Fibroblast of lung (primary cell): ENCODE measurements around the gene PSD4. TPM values are rescaled to one million over a fixed set of nuclear protein-coding genes. Genes with fewer than 3 reads are reported as not detected.

ENCODE experiments used
- DNase-seq, 2 donors: peaks; one replicate each; pipeline versions ENCODE4 v3.0.0 to v3.0.0-alpha.2; 2010; ENCODE audit warnings: low read depth in 2 of 2
- H2AFZ ChIP-seq: 2 replicates; pipeline ENCODE4 v1.5.1; 2012; ENCODE audit warnings: low read length, control low read depth, inconsistent platforms
- H3K27ac ChIP-seq: 2 replicates; pipeline ENCODE4 v1.5.1; 2011; ENCODE audit warnings: low read length, control low read depth; ENCODE audit not compliant: insufficient read depth
- H3K27me3 ChIP-seq: 2 replicates; pipeline ENCODE4 v1.5.1; 2011; ENCODE audit warnings: mild to moderate bottlenecking, low read length; ENCODE audit not compliant: control insufficient read depth, insufficient read depth
- H3K36me3 ChIP-seq: 2 replicates; pipeline ENCODE4 v1.5.1; 2011; ENCODE audit warnings: low read length; ENCODE audit not compliant: control insufficient read depth, insufficient read depth
- H3K4me1 ChIP-seq: 2 replicates; pipeline ENCODE4 v1.5.1; 2011; ENCODE audit warnings: low read length; ENCODE audit not compliant: control insufficient read depth, insufficient read depth; ENCODE audit errors: extremely low read depth
- H3K4me2 ChIP-seq: 2 replicates; pipeline ENCODE4 v1.5.1; 2011; ENCODE audit warnings: low read length, control low read depth; ENCODE audit not compliant: insufficient read depth; ENCODE audit errors: extremely low read depth
- H3K4me3 ChIP-seq, 4 experiments: fragments of 200-600 bp in 1 of 4; sonication (generic) in 1 of 4; replicated peaks in 1 of 4; 2 replicates each; pipeline ENCODE4 v1.5.1; 2011 to 2016; ENCODE audit warnings: low read length in 4 of 4, low read depth in 3 of 4, mild to moderate bottlenecking in 3 of 4, control low read depth in 2 of 4, inconsistent platforms in 1 of 4, mixed read lengths in 1 of 4; ENCODE audit not compliant: insufficient read depth in 1 of 4; ENCODE audit errors: control extremely low read depth in 1 of 4
- H3K79me2 ChIP-seq: 2 replicates; pipeline ENCODE4 v1.5.1; 2012; ENCODE audit warnings: mild to moderate bottlenecking, low read length, inconsistent platforms; ENCODE audit not compliant: control insufficient read depth, insufficient read depth
- H3K9ac ChIP-seq: 2 replicates; pipeline ENCODE4 v1.5.1; 2011; ENCODE audit warnings: mild to moderate bottlenecking, low read length, control low read depth; ENCODE audit not compliant: insufficient read depth
- H3K9me3 ChIP-seq: 2 replicates; pipeline ENCODE4 v1.5.1; 2012; ENCODE audit warnings: low read depth, low read length; ENCODE audit not compliant: control insufficient read depth, insufficient read depth
- H4K20me1 ChIP-seq: 2 replicates; pipeline ENCODE4 v1.5.1; 2011; ENCODE audit warnings: low read length; ENCODE audit not compliant: control insufficient read depth, insufficient read depth; ENCODE audit errors: extremely low read depth
- EZH2 ChIP-seq: IDR thresholded peaks from 2 replicates; pipeline ENCODE4 v1.5.1; 2012; ENCODE audit warnings: low read length, control low read depth, mild to moderate bottlenecking; ENCODE audit errors: missing control alignments
- polyA plus RNA-seq, 2 donors: library from polyadenylated mRNA; depleted of rRNA in 1 of 2; stranded (reverse) in 1 of 2; unstranded in 1 of 2; fragments of >200 nt; gene quantifications; 2 replicates each; pipeline ENCODE4 v1.2.1, GENCODE V29; 2011 to 2012; ENCODE audit warnings: missing spikeins in 1 of 2
- total RNA-seq: library from RNA; depleted of rRNA; stranded (reverse); fragments of >200 nt; gene quantifications from 2 replicates; pipeline ENCODE4 v1.2.1, GENCODE V29; 2014
- TF ChIP-seq, protein P1 (sequence below), 2 donors: IDR thresholded peaks in 1 of 2; conservative IDR thresholded peaks in 1 of 2; 1 replicate in 1 of 2; 2 replicates in 1 of 2; pipeline ENCODE4 v1.5.1; 2011 to 2012; ENCODE audit warnings: low read length in 2 of 2, control low read depth in 1 of 2, inconsistent platforms in 1 of 2, low read depth in 1 of 2, mild to moderate bottlenecking in 1 of 2

The PSD4 gene
- total and polyA plus RNA-seq, 2 donors (not counting 1 experiment from before 2014, with no cell fraction given), result 1.0 to 6.1 TPM

- Histone ChIP-seq H3K36me3 (no peaks in the 10 kb centered on the region), H3K27ac (no peak overlapping the region), H3K4me2 (no peak overlapping the region), H3K9me3 (no peaks in the 10 kb centered on the region), H4K20me1 (no peaks in the 10 kb centered on the region), H3K79me2 (no peaks in the 10 kb centered on the region), H3K27me3 (peaks cover 2% of the 10 kb centered on the region), H3K9ac (no peak overlapping the region), H3K4me3 (no peak overlapping the region), H3K4me1 (peaks cover 3% of the 10 kb centered on the region), H2AFZ (no peak overlapping the region)
- no peak for DNase-seq
- TF ChIP-seq, protein P1, sequence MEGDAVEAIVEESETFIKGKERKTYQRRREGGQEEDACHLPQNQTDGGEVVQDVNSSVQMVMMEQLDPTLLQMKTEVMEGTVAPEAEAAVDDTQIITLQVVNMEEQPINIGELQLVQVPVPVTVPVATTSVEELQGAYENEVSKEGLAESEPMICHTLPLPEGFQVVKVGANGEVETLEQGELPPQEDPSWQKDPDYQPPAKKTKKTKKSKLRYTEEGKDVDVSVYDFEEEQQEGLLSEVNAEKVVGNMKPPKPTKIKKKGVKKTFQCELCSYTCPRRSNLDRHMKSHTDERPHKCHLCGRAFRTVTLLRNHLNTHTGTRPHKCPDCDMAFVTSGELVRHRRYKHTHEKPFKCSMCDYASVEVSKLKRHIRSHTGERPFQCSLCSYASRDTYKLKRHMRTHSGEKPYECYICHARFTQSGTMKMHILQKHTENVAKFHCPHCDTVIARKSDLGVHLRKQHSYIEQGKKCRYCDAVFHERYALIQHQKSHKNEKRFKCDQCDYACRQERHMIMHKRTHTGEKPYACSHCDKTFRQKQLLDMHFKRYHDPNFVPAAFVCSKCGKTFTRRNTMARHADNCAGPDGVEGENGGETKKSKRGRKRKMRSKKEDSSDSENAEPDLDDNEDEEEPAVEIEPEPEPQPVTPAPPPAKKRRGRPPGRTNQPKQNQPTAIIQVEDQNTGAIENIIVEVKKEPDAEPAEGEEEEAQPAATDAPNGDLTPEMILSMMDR (conservative IDR thresholded peaks at IDR 0.05 in 1 of 2, IDR thresholded peaks at IDR 0.05 in 1 of 2; ENCODE audit: low read depth in 1 of 2, low read length in 2 of 2), result no peak
Observed at GRCh38 chr2:113224647-113225236, 51.0 kb downstream of the PSD4 start.

- Histone ChIP-seq H3K36me3 (no peaks in the 10 kb centered on the region), H3K9ac (no peak overlapping the region), H3K27me3 (peaks cover 2% of the 10 kb centered on the region), H3K4me1 (no peaks in the 10 kb centered on the region), H3K9me3 (no peaks in the 10 kb centered on the region), H2AFZ (no peak overlapping the region), H3K27ac (no peak overlapping the region), H3K4me2 (no peak overlapping the region), H3K4me3 (no peak overlapping the region), H4K20me1 (no peaks in the 10 kb centered on the region), H3K79me2 (no peaks in the 10 kb centered on the region)
- TF ChIP-seq EZH2, result no peak
- TF ChIP-seq, protein P1 (conservative IDR thresholded peaks at IDR 0.05 in 1 of 2, IDR thresholded peaks at IDR 0.05 in 1 of 2; ENCODE audit: low read depth in 1 of 2, low read length in 2 of 2), result no peak
- peak; percentile 52 to 82 for DNase-seq
Observed at GRCh38 chr2:113225263-113226259, 51.8 kb downstream of the PSD4 start.

DNA sequence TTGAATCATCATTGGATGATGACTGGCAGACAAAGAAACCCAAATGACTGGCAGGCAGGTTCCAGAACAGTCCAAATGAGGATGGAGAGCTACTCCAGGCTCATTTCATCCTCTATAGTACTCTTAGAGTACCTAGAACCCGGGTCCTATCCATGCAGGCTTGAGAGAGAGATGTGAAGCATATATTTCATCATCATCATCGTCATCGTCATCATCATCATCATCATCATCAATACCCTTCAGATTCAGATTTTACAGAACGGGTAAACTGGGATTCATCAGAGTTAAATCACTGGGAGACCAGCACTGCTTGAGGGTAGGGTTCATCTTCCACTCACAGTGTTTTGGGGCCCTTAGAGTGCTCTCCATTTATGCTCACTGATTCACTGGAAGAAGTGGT is 52.7 kb downstream of the PSD4 start:
- H3K79me2 ChIP-seq, result no peaks in the 10 kb centered on the region
- H3K4me3 ChIP-seq, result no peak overlapping the region
- H3K9ac ChIP-seq, result no peak overlapping the region
- DNase-seq, result no peak
- no peak overlapping the region for H3K27ac ChIP-seq
- H4K20me1 ChIP-seq, result no peaks in the 10 kb centered on the region
- no peaks in the 10 kb centered on the region for H3K36me3 ChIP-seq
- H3K27me3 ChIP-seq, result no peaks in the 10 kb centered on the region
- no peak overlapping the region for H3K4me2 ChIP-seq
- H3K9me3 ChIP-seq, result no peaks in the 10 kb centered on the region
- H2AFZ ChIP-seq, result no peak overlapping the region
- TF ChIP-seq, protein P1 (conservative IDR thresholded peaks at IDR 0.05 in 1 of 2, IDR thresholded peaks at IDR 0.05 in 1 of 2; ENCODE audit: low read depth in 1 of 2, low read length in 2 of 2), result no peak
- no peak for TF ChIP-seq EZH2
- H3K4me1 ChIP-seq, result no peaks in the 10 kb centered on the region
